ENCODE results near the gene DDX59. TPM values are rescaled to one million over a fixed set of nuclear protein-coding genes. Genes with fewer than 3 reads are reported as not detected.

The DDX59 gene
- total RNA-seq, 1 donor, result 16.0 TPM

DNA sequence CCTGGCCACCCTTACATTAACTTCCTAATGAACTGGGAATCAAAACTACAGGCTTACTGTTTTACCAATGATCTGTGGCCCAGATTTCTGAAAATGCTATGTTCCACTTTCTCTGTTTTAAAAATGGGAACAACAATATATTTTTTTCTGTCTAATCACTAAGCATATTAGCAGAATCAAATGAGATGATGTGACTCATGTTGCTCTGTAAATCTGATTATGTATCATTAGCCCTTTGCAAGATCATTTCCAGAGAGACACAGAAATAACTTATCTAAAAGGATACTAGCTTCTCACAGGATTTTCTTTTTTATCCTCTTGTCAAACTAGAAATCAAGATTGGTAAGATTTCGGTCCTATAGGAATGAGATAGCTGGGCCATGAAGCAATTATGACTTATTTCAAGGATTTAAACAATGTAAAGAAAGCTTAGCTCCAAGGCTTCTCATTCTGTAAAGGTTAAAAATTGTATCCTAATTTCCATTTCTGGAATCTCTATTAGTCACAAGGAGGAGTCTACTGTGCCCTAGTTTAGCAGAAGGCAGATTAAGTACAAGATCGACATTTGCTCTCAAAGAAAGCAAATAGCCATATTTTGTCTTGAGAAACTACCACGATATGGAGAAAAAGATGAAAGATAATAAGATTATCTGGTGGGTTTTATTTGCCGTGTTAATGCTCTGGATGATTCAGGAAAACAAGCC is 36.6 kb upstream of the DDX59 start:
- TF ChIP-seq, protein P1, sequence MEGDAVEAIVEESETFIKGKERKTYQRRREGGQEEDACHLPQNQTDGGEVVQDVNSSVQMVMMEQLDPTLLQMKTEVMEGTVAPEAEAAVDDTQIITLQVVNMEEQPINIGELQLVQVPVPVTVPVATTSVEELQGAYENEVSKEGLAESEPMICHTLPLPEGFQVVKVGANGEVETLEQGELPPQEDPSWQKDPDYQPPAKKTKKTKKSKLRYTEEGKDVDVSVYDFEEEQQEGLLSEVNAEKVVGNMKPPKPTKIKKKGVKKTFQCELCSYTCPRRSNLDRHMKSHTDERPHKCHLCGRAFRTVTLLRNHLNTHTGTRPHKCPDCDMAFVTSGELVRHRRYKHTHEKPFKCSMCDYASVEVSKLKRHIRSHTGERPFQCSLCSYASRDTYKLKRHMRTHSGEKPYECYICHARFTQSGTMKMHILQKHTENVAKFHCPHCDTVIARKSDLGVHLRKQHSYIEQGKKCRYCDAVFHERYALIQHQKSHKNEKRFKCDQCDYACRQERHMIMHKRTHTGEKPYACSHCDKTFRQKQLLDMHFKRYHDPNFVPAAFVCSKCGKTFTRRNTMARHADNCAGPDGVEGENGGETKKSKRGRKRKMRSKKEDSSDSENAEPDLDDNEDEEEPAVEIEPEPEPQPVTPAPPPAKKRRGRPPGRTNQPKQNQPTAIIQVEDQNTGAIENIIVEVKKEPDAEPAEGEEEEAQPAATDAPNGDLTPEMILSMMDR (IDR thresholded peaks at IDR 0.05; ENCODE audit: insufficient read depth, low read depth, low read length), result no peak
- no peak for DNase-seq (ENCODE audit: low read depth)
- H3K4me3 ChIP-seq (ENCODE audit: low read depth, low read length), result no peak overlapping the region

DNA sequence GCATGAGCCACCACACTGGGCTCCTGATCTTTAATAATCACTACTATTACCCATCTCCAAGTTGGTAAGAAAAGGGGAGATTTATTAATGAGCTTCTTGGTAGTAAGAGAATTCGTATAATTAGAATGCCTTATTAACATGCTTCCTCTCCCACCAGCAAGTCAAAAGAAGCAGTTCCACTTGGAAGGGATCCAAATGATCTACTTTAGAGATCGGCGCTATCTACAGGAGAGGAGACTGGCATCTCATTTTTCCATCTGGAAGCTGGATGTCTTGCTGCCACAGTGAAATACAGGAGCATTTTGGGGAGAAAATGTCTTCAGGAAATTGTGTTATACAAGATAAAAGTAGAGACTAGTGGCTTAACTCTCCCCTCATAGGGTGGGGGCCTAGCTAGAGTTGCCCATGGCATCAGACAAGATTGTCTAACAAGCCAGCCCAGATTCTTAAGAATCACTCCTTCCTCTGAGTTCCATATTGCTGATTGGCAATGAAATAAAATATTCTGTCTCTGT is 35.3 kb upstream of the DDX59 start:
- no peak overlapping the region for H3K4me3 ChIP-seq (ENCODE audit: low read depth, low read length)
- TF ChIP-seq, protein P1 (IDR thresholded peaks at IDR 0.05; ENCODE audit: insufficient read depth, low read depth, low read length), result no peak
- DNase-seq (ENCODE audit: low read depth), result no peak

DNA sequence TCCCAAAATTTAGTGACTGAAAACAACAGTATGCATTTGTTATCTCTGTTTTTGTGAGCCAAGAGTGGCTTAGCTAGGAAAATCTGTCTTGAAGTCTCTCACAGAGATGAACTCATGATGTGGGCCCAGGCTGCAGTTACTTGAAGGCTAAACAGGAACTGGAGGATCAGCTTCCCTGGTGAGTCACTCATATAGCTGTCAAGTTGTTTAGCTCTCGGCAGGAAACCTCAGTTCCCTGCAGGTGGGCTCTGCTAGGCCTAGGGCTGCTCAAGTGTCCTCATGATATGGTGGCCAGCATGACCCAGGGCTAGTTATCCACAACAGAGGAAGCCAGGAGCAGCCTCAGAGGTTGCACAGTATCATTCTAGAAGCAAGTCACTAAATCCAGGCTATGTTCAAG is 30.2 kb upstream of the DDX59 start:
- TF ChIP-seq, protein P1 (IDR thresholded peaks at IDR 0.05; ENCODE audit: insufficient read depth, low read depth, low read length), result no peak
- DNase-seq (ENCODE audit: low read depth), result peak; percentile 83
- no peak overlapping the region for H3K4me3 ChIP-seq (ENCODE audit: low read depth, low read length)

DNA sequence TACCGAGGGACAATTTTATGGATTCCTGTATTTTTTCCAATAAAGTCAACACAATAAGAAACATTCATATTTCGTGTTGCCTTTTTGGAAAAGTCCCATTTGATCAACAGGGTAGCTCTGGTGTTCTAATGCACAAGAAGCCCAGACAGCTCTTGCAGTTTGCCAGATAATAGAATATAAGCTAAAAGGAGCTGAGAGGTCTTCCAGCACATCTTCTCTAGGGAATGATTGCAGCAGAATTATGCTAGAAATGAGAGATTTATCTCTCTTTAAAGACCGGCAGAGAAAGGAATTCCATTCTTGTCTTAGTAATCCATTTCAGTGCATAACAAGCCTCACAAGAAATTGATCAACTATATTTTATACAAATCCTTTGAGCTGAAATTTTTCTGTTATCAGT is 25.0 kb upstream of the DDX59 start:
- H3K4me3 ChIP-seq (ENCODE audit: low read depth, low read length), result no peak overlapping the region
- DNase-seq (ENCODE audit: low read depth), result no peak
- TF ChIP-seq, protein P1 (IDR thresholded peaks at IDR 0.05; ENCODE audit: insufficient read depth, low read depth, low read length), result no peak

DNA sequence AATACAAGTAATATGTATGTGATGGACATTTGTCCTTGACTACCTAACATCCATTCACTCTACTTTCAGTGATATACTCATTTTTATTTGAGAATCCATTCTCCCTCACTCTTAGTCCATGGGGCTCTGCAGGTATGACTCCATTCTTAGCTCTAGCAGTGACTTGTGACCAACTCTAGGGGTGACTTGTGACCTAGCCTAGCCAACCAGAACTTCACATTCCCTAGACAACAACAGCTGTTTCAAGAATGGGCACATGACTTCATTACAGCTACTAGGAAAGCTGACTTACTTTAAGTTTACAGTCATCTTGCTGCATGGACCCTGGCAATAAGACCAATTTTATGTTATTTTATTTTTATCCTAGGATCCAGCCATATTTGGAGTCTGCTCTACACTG is 23.6 kb upstream of the DDX59 start:
- H3K4me3 ChIP-seq (ENCODE audit: low read depth, low read length), result no peak overlapping the region
- TF ChIP-seq, protein P1 (IDR thresholded peaks at IDR 0.05; ENCODE audit: insufficient read depth, low read depth, low read length), result no peak
- DNase-seq (ENCODE audit: low read depth), result no peak

DNA sequence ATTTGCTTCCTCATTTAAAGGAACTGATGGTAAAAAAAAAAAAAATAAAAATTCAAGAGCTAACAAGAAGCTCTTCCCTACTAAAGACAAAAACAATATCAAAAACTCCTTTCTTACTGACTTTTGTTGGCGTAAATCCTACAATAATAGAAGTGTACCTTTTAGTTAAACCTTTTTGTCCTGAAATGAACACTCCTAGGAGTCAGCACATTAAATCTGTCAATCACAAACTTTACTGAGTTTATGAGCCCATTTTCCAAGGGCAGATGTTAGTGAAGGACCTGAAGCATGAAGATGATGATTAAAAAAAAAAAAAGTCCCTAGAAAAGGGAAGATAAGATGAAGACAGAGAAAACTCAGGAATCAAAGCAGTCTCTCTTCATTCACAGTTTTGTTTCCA is 22.6 kb upstream of the DDX59 start:
- DNase-seq (ENCODE audit: low read depth), result no peak
- H3K4me3 ChIP-seq (ENCODE audit: low read depth, low read length), result no peak overlapping the region
- TF ChIP-seq, protein P1 (IDR thresholded peaks at IDR 0.05; ENCODE audit: insufficient read depth, low read depth, low read length), result no peak

DNA sequence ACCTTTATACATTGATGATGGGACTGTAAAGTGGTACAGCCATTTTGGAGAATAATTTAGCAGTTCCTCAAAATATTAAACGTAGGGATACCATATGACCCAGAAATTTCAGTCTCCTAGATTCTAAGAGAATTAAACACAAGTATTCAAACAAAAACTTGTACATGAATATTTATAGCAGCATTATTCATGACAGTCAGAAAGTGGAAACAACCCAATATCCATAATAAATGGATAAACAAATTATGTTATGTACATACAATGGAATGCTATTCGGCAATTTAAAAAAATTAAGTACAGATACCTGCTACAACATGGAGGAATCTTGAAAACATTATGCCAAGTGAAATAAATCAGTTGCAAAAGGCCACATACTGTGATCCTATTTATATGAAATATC is 16.9 kb upstream of the DDX59 start:
- TF ChIP-seq, protein P1 (IDR thresholded peaks at IDR 0.05; ENCODE audit: insufficient read depth, low read depth, low read length), result no peak
- DNase-seq (ENCODE audit: low read depth), result no peak
- H3K4me3 ChIP-seq (ENCODE audit: low read depth, low read length), result no peak overlapping the region

All from fibroblast of villous mesenchyme (primary cell).